GM21723 (cell line): ENCODE data around the gene CDK19.
"Not testable (repeated sequence)": the region's sequence is repeated elsewhere in the genome, so short reads cannot be mapped to it uniquely, and the experiment has no call there.

Source experiments
- ATAC-seq: cut with Tn5 transposase; IDR thresholded peaks from one replicate; pipeline ENCODE4 v1.9.1; 2021; ENCODE audit warnings: mild to moderate bottlenecking, moderate library complexity; ENCODE audit not compliant: unreplicated experiment

Gene CDK19

GRCh38 chr6:110628330-110628729 is 186.9 kb downstream of the CDK19 start:
- no peak for ATAC-seq

- ATAC-seq: no peak
These were observed 188.8 kb downstream of the CDK19 start for GRCh38 chr6:110626442-110626841.

- ATAC-seq: no peak
These were observed 189.4 kb downstream of the CDK19 start for GRCh38 chr6:110625883-110626282.

DNA sequence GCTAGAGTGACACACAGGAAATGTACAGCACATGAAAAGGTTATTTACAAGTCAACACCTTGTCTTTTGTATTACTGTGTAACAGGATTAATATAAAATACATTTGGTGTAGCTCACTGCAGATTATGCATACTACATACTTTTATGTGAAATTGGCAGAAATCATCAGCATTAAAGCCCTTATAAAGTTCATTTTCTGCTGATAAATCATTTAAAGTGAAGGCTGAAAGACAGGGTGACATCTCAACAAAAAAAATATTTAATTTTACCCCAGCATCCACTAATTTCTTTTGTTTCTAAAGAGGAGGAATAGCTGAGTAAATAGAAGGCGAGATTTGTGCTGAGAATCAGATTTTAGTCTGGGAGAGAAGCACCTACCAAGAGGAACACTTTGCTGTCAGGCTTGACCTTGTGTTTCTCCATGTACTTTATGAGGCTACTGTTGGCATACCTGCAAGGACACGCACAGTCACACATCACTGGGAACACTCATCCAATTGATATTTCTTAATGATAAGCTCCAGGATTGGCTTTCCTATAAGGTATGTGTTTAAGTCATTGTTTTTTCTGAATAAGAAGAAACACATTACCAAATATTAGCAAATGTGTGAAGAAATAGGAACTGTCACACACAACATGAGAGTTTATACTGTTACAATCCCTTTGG is 192.2 kb downstream of the CDK19 start:
- no peak for ATAC-seq

DNA sequence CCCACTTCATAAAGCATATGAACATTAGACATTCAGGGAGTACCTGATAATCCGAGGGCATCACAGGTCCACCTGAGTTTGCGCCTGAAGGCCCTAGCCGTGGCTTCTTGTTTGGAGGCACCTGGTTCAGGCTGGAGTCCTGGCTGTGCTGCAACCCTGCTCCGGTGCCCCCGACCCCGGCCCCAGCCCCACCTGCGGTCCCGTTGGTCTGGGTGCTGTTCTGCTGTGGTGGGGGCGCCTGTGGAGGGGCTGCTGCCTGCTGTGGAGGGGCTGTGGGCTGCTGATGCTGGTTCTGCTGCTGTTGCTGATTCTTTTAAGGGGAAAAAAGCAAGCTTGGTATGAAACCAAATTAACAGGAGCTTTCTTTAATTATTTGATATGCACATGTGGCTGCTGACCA is 194.2 kb downstream of the CDK19 start:
- ATAC-seq: no peak

- no peak for ATAC-seq
These were observed 195.2 kb downstream of the CDK19 start for GRCh38 chr6:110620065-110620464.

DNA sequence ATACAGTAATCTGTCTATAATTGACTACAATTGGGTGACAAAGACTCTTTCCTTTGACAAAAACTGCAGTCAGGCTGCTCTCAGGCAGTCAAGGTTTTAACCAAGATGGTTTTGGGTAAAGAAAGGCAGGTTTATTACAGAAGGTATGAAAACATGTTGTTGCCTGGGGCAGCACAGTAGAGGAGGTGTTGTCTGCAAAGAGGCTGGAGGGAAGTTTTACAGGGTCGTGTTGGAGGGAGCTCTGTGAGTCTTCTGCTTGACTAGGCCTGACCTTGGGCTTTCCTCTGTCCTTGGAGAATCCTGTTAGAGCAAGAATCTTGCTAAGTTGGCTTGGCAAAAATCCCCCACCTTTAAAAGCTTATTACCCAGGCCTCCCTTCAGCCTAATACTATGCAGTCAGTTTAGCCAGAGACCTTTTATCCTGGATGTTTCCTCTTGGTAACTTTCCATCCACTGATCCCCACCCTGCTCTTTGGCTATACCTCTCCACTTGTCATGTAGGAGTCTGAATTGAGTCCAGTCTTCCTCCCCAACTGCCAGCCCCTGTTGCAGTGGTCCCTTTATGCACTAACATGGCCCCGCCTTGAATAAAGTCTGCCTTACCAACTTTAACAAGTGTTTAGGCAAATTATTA is 195.9 kb downstream of the CDK19 start:
- no peak for ATAC-seq

DNA sequence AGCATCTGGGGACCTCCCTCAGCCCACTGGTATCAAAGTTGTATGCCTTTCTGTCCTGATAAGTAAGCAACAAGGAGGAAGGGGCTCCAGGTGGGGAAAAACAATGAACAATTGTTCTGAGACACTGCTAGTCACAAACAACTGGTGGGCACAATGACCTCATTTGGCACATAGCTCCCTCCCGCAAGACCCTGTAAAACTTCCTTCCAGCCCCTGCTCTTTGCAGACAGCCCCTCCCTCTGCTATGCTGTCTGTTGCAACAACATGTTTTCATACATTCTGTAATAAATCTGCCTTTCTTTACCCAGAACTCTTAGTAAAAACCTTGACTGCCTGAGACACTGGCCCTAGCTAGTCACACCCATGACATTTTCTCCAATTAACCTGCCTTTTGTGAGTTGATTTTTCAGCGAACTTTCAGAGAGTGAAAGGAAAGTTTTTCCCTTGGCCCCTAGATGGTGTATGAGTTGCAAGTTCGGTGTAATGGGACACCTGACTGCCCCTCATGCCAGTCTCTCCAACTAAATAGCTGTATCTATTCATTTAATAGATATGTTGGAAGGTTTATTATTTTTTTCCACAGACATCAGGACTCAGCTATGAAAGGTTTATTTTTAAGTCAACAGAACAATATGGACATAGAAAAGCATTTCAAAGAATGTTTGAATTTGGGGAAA is 196.5 kb downstream of the CDK19 start:
- ATAC-seq: no peak

DNA sequence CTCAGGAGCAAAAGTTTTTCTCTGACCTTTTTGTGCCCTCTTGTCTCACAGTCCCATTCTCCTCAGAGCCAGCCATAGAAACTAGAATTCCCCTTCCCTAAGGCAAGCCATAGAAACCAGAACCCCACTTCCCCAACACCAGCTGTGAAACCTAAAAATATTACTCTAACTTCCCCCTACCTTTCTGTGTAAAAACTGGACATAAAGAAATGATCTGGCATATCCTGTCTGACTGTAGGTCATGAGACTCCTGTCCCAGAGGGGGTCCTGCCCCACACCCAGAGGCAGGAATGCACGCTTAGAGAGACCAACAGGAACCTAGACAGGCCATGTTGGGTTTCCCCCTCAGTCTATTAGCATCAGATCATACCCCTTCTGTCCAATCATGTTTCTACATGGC is 198.2 kb downstream of the CDK19 start:
- ATAC-seq: peak; percentile 51

GRCh38 chr6:110615722-110616121 is 199.5 kb downstream of the CDK19 start:
- no peak for ATAC-seq

- ATAC-seq: no peak
These were observed 200.7 kb downstream of the CDK19 start for GRCh38 chr6:110614586-110614985.

- no peak for ATAC-seq
These were observed 201.2 kb downstream of the CDK19 start for GRCh38 chr6:110614106-110614505.

DNA sequence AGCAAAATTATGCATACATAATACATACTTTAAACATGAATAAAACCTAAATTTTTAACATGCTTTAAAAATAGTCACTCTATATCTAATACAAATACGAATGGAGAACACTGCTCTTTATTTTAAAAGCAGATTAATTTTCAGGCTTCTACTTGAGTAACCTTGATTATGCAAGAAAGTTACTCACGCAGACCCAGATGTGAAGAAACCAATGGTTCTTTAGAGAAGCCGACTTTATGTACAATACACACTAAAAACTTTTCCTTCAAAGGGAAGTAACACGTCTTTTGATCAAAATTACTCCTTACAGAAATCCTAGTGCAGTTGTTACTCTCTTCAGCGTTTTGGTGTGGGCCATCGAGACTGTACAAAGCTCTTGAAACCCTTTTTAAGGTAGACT is 201.9 kb downstream of the CDK19 start:
- no peak for ATAC-seq

DNA sequence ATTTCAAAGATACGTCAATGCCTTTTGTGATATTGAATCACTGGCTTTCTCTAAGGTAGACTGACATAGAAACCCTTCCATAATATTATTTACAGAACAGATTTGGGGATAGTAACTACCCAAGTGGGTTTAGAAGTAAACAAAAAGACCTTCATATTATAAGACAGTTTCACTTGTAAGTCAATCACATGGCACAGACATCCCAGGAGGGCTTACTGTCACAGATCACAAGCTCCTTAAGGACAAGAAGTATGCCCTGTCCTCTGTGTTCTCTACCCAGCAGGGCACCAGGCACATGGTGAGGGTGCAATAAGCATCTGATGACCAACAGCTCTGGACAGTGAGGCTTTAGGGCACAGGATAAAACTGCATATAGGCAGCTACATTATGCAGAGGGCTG is 203.0 kb downstream of the CDK19 start:
- no peak for ATAC-seq

- ATAC-seq: no peak
These were observed 206.2 kb downstream of the CDK19 start for GRCh38 chr6:110609101-110609500.

DNA sequence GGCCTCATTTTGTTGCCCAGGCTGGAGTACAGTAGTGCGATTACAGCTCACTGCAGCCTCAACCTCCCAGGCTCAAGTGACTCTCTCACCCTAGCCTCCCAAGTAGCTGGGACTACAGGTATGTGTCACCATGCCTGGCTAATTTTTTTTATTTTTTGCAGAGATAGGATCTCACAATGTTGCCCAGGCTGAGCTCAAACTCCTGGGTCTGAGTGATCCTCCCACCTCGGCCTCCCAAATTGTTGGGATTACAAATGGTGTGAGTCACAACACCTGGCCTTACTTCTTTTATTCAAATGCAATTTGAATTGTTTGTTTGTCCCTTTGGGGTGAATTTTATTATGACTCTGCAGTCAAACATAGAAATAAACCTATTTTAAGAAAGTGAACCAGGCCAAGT is 207.1 kb downstream of the CDK19 start:
- no peak for ATAC-seq

DNA sequence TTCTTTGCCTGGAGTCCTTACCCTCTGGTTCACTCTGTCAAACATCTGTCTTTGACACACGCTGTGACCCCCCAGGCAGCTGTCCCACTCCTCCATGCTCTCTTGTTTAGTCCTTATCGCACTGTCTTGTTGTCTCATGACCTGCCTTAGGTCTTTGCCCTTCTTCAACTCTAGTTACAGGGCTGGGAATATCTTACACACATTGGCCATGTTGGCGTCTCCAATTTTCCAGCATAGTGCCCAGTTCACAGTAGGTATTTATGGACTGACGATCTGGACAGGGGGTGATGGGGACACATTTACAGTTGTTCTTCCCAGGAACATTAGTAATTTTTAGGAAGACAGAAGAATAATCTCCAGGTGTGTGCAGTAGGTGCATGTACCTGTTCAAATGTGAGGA is 209.1 kb downstream of the CDK19 start:
- ATAC-seq: no peak

GRCh38 chr6:110600640-110601039 is 214.6 kb downstream of the CDK19 start:
- ATAC-seq: not testable (repeated sequence)

DNA sequence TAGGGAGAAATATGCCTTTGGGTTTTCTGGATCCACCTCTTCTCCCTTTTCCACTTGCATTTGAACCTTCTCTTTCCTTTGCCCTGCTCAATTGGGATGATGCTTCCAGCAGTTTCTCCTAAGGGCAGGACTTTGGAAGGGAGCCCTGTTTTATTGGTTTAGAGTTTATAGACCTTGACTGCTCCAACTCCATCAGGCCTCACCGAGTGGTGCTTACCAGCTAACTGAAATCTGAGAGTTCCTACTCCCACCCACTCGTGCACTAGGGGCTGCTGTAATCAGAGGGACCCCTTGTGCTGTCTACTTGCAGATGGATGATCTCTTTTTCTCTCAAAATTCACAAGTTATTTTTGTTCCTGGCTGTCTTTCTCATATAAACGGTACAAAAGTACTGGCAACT is 217.5 kb downstream of the CDK19 start:
- no peak for ATAC-seq

- no peak for ATAC-seq
These were observed 218.9 kb downstream of the CDK19 start for GRCh38 chr6:110596354-110596753.

GRCh38 chr6:110595112-110595511 is 220.2 kb downstream of the CDK19 start:
- no peak for ATAC-seq

GRCh38 chr6:110593637-110594036 is 221.6 kb downstream of the CDK19 start:
- ATAC-seq: no peak
